Astrocyte of the cerebellum (primary cell): Measurements from ENCODE around the gene NR1D1.
A peak's percentile ranks its signal among the peaks of the same experiment; 100 is the strongest.
"Not testable (repeated sequence)": the region's sequence is repeated elsewhere in the genome, so short reads cannot be mapped to it uniquely, and the experiment has no call there.

Experiments used
- DNase-seq: peaks from one replicate; pipeline ENCODE4 v3.0.0-alpha.2; 2011; ENCODE audit warnings: low read depth
- H3K4me3 ChIP-seq: 2 replicates; pipeline ENCODE4 v1.5.1; 2011; ENCODE audit warnings: mild to moderate bottlenecking, low read depth, low read length, moderate library complexity
- in situ Hi-C: cut with HindIII; loops from 2 replicates; pipeline ENCODE4 v1.10.0; 2017; ENCODE audit warnings: low sequenced_read_pairs
- TF ChIP-seq, protein P1 (sequence below): IDR thresholded peaks from 2 replicates; pipeline ENCODE4 v1.5.1; 2012; ENCODE audit warnings: low read length, low read depth, moderate library complexity, mild to moderate bottlenecking; ENCODE audit errors: missing control alignments

The NR1D1 gene

DNA sequence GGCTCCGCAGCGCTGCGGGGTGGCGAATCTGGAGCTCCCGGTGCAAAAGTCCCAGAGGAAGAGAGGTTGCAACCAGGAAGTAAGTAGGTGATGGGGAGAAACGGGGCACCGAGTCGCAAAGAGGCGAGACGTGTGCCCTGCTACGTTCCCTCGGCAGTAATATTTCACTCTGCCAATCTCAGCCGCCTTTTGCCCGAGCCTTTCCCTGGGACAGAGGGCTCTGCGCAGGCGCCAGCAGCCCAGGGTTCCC is at the start of gene NR1D1:
NR1D1 (minus strand) TSS at position 171 of the 250 bp plus-strand sequence. CDS start 495 bp downstream, outside the sequence.
- TF ChIP-seq, protein P1, sequence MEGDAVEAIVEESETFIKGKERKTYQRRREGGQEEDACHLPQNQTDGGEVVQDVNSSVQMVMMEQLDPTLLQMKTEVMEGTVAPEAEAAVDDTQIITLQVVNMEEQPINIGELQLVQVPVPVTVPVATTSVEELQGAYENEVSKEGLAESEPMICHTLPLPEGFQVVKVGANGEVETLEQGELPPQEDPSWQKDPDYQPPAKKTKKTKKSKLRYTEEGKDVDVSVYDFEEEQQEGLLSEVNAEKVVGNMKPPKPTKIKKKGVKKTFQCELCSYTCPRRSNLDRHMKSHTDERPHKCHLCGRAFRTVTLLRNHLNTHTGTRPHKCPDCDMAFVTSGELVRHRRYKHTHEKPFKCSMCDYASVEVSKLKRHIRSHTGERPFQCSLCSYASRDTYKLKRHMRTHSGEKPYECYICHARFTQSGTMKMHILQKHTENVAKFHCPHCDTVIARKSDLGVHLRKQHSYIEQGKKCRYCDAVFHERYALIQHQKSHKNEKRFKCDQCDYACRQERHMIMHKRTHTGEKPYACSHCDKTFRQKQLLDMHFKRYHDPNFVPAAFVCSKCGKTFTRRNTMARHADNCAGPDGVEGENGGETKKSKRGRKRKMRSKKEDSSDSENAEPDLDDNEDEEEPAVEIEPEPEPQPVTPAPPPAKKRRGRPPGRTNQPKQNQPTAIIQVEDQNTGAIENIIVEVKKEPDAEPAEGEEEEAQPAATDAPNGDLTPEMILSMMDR, result no peak
- in situ Hi-C loops, result loop anchor here (5.0 kb wide), 1 partner anchor 92 kb away; no protein-coding TSS in a partner anchor
- no peak for DNase-seq
- peak within 1 kb of the TSS; percentile 58 for H3K4me3 ChIP-seq

DNA sequence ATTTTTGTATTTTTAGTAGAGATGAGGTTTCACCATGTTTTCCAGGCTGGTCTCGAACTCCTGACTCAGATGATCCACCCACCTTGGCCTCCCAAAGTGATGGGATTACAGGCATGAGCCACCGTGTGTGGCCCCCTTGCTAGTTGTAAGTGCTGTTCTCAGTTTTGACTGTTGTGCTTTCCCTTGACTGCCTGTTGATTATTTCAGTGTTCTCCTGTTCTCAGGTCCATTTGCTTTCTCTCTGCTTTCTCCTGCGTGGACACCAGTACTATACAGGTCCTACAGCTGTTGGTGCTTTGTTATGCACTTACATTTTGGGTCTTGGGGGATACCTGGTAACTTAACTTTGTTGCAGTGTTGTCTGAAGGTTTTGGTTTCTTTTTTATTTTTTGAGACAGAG is 48.1 kb upstream of the NR1D1 start:
- no peak overlapping the region for H3K4me3 ChIP-seq
- in situ Hi-C loops, result no loop called here
- TF ChIP-seq, protein P1, result no peak
- no peak for DNase-seq

DNA sequence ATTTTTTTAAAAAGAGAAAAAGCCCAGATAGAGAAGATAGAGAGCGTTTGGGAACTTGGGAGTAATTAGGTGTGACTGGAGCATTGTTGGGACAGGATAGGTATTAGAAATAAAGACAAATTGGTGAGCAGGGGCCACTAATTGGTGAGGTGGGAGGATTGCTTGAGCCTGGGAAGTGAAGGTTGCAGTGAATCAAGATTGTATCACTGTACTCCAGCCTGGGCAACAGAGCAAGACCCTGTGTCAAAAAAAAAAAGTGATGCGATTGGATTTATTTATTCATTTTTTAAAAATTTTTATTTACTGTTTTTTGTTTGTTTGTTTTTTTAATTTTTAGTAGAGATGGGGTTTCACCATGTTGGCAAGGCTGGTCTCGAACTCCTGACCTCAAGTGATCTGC is 45.1 kb upstream of the NR1D1 start:
- TF ChIP-seq, protein P1, result no peak
- no peak for DNase-seq
- H3K4me3 ChIP-seq, result no peak overlapping the region
- in situ Hi-C loops, result no loop called here

DNA sequence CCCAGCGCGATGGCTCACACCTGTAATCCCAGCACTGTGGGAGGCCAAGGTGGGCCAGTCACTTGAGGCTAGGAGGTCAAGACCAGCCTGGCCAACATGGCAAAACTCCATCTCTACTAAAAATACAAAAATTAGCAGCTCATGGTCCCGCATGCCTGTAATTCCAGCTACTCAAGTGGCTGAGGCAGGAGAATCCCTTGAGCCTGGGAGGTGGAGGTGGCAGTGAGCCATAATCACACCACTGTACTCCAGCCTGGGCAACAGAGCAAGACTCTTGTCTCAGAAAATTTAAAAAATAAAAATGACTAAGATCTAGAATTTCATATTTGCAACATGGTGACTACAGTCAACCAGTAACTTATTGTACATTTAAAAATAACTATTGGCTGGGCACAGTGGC is 42.8 kb upstream of the NR1D1 start:
- in situ Hi-C loops, DNase-seq, H3K4me3 ChIP-seq: not testable (repeated sequence)

DNA sequence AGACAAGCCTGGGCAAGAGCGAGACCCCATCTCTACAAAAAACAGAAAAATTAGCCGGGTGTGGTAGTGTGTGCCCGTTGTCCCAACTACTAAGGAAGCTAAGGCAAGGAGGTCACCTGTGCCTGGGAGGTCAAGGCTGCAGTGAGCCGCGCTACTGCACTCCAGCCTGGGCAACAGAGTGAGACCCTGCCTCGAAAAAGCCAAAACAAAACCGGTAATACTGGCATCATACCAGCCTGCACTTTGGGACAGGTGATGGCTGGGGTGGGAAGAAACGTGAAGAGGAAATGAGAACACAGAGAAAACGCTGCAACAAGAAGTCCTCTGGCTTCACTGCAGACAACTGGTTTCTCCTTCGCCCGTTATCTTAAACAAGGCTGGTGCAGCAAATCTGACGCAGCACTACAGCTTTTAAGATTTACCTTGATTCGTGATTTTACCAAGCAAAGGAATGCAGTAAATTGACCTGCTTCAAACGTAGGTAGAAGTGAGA is 39.2 kb upstream of the NR1D1 start:
- no peak for DNase-seq
- TF ChIP-seq, protein P1, result no peak
- peak overlapping the region; percentile 73 for H3K4me3 ChIP-seq
- in situ Hi-C loops, result no loop called here

DNA sequence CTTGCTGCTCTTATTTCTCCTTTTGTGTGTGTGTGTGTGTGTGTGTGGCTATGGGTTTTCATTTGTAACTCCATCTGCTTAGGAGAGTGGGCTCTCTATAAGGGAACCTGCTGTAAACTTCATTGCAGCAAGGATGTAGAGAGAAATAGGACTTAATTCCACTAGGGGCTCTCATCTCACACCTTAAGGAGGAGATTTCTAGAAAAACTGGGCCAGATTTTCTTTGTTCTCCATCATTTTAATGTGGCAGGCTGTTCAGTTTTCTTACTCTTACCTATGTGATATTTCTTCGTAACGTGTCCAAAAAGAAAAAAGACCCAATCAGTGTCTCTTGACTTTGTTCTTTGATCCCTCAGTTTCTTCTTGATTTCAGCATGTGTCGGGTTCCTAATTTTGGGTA is 35.4 kb upstream of the NR1D1 start:
- TF ChIP-seq, protein P1, result peak; percentile 6
- H3K4me3 ChIP-seq, result no peak overlapping the region
- DNase-seq, result no peak
- in situ Hi-C loops, result no loop called here

DNA sequence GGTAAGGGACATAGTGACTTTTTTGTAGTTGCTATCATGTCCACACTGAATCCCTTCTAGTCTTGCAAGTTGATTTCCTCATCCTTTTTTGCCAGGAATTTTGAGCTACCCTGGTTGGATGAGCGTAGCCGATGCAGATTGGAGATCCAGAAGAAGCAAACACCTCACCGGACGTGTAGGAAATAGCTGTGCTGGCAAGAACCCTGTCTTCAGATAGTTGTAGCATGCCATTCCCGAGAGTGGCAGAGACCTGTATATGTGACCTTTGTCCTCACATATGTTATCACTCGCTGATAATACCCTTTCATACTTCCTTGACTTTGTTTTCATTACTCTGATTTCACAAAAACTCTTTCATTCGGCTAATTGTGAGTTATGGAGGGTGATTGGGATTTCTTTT is 33.8 kb upstream of the NR1D1 start:
- no peak overlapping the region for H3K4me3 ChIP-seq
- in situ Hi-C loops, result no loop called here
- TF ChIP-seq, protein P1, result no peak
- DNase-seq, result no peak
